GM23338 (cell line): ENCODE results near the gene ACAT2. TPM values are rescaled to one million over a fixed set of nuclear protein-coding genes. Genes with fewer than 3 reads are reported as not detected.

Source experiments
- ATAC-seq: fragments of 200-7000 bp; cut with Tn5 transposase; 3 replicates; pipeline ENCODE4 v1.9.1; 2020
- DNase-seq: peaks from one replicate; pipeline ENCODE4 v3.0.0-alpha.2; 2015; ENCODE audit warnings: low spot score
- H2AFZ ChIP-seq: fragments of 200-600 bp; sonication (generic); 2 replicates; pipeline ENCODE4 v1.8.0; 2016; ENCODE audit warnings: antibody characterized with exemption, mild to moderate bottlenecking, moderate library complexity
- H3F3A ChIP-seq: fragments of 200-600 bp; sonication (generic); replicated peaks from 2 replicates; pipeline ENCODE4 v1.8.0; 2017; ENCODE audit warnings: antibody characterized with exemption, mixed run types, low read depth
- H3K27ac ChIP-seq: fragments of 200-600 bp; sonication (generic); 2 replicates; pipeline ENCODE4 v1.6.1; 2016; ENCODE audit warnings: low read depth
- H3K27me3 ChIP-seq: fragments of 200-600 bp; sonication (generic); 2 replicates; pipeline ENCODE4 v1.8.0; 2016; ENCODE audit warnings: mild to moderate bottlenecking, mixed run types, moderate library complexity; ENCODE audit not compliant: insufficient read depth
- H3K36me3 ChIP-seq: fragments of 200-600 bp; sonication (generic); 2 replicates; pipeline ENCODE4 v1.8.0; 2016; ENCODE audit warnings: mild to moderate bottlenecking; ENCODE audit not compliant: insufficient read depth
- H3K4me1 ChIP-seq: fragments of 200-600 bp; sonication (generic); 2 replicates; pipeline ENCODE4 v1.8.0; 2016; ENCODE audit warnings: mild to moderate bottlenecking, moderate library complexity; ENCODE audit not compliant: insufficient read depth
- H3K4me2 ChIP-seq: fragments of 200-600 bp; sonication (generic); 2 replicates; pipeline ENCODE4 v1.7.1; 2017; ENCODE audit warnings: mixed run types
- H3K4me3 ChIP-seq: fragments of 200-600 bp; sonication (generic); 2 replicates; pipeline ENCODE4 v1.6.1; 2016; ENCODE audit warnings: mixed run types
- H3K79me2 ChIP-seq: fragments of 200-600 bp; sonication (generic); replicated peaks from 2 replicates; pipeline ENCODE4 v1.8.0; 2017; ENCODE audit warnings: mild to moderate bottlenecking; ENCODE audit not compliant: insufficient read depth
- H3K9me2 ChIP-seq: fragments of 200-600 bp; sonication (generic); 2 replicates; pipeline ENCODE4 v1.8.0; 2017; ENCODE audit not compliant: insufficient read depth
- H4K20me1 ChIP-seq: fragments of 200-600 bp; sonication (generic); replicated peaks from 2 replicates; pipeline ENCODE4 v1.8.0; 2017; ENCODE audit warnings: mild to moderate bottlenecking; ENCODE audit not compliant: insufficient read depth
- H3K27ac Mint-ChIP-seq: 2 replicates; pipeline ENCODE4 v1.8.0; 2020; ENCODE audit warnings: inconsistent platforms, mild to moderate bottlenecking, moderate library complexity, mixed read lengths
- H3K27me3 Mint-ChIP-seq: 3 replicates; pipeline ENCODE4 v1.8.0; 2022; ENCODE audit warnings: low read depth, mild to moderate bottlenecking, moderate library complexity, mixed read lengths, inconsistent platforms; ENCODE audit not compliant: insufficient read depth, poor library complexity
- H3K36me3 Mint-ChIP-seq: 3 replicates; pipeline ENCODE4 v1.8.0; 2021; ENCODE audit warnings: low read depth, mild to moderate bottlenecking, inconsistent platforms, moderate library complexity, mixed read lengths
- H3K4me1 Mint-ChIP-seq: 3 replicates; pipeline ENCODE4 v1.8.0; 2020; ENCODE audit warnings: mild to moderate bottlenecking, inconsistent platforms, mixed read lengths
- H3K4me3 Mint-ChIP-seq: 3 replicates; pipeline ENCODE4 v1.8.0; 2021; ENCODE audit warnings: moderate library complexity, mild to moderate bottlenecking, inconsistent platforms, mixed read lengths
- H3K9me3 Mint-ChIP-seq: 3 replicates; pipeline ENCODE4 v1.8.0; 2020; ENCODE audit warnings: moderate library complexity, mild to moderate bottlenecking, inconsistent platforms, mixed read lengths
- JUNB ChIP-seq: IDR thresholded peaks from one replicate; pipeline ENCODE4 v1.6.1; 2016; ENCODE audit warnings: antibody characterized with exemption; ENCODE audit not compliant: unreplicated experiment
- NANOG ChIP-seq: IDR thresholded peaks from 2 replicates; pipeline ENCODE4 v1.6.1; 2016; ENCODE audit warnings: antibody characterized with exemption, borderline replicate concordance
- POLR2AphosphoS5 ChIP-seq: IDR thresholded peaks from 2 replicates; pipeline ENCODE4 v1.6.1; 2016; ENCODE audit warnings: antibody characterized with exemption, low read depth
- ZNF114 ChIP-seq: fragments of 250-450 bp; sonication (Bioruptor Pico); IDR thresholded peaks from 2 replicates; pipeline ENCODE4 v1.5.0; 2020; ENCODE audit warnings: mild to moderate bottlenecking, moderate library complexity
- ZNF331 ChIP-seq: fragments of 250-450 bp; sonication (Bioruptor Pico); IDR thresholded peaks from 2 replicates; pipeline ENCODE4 v1.5.0; 2020; ENCODE audit warnings: low read depth, mild to moderate bottlenecking, moderate library complexity
- polyA plus RNA-seq: library from polyadenylated mRNA; unstranded; fragments of >200 nt; fragmentation: Nextera tagmentation; extraction: Ambion mirVana; gene quantifications from 2 replicates; pipeline ENCODE4 v1.2.1, GENCODE V29; 2016
- total RNA-seq: library from RNA; depleted of rRNA; stranded (reverse); fragments of >200 nt; shearing (Covaris generic); gene quantifications from 2 replicates; pipeline ENCODE4 v1.2.3, GENCODE V29; 2014
- TF ChIP-seq, protein P1 (sequence below), 2 experiments: fragments of 200-600 bp in 1 of 2; sonication (generic) in 1 of 2; conservative IDR thresholded peaks; 2 replicates each; pipeline versions ENCODE4 v1.5.1 to v1.6.1; 2016 to 2017; ENCODE audit warnings: antibody characterized with exemption in 2 of 2, low read depth in 2 of 2, mild to moderate bottlenecking in 2 of 2, moderate library complexity in 1 of 2
- TF ChIP-seq, protein P2 (sequence below): fragments of 250-450 bp; sonication (Bioruptor Pico); IDR thresholded peaks from 2 replicates; pipeline ENCODE4 v1.5.0; 2020; ENCODE audit warnings: mild to moderate bottlenecking, moderate library complexity

The ACAT2 gene
- total and polyA plus RNA-seq, 2 experiments from 2014 or later: 108 to 151 TPM

DNA sequence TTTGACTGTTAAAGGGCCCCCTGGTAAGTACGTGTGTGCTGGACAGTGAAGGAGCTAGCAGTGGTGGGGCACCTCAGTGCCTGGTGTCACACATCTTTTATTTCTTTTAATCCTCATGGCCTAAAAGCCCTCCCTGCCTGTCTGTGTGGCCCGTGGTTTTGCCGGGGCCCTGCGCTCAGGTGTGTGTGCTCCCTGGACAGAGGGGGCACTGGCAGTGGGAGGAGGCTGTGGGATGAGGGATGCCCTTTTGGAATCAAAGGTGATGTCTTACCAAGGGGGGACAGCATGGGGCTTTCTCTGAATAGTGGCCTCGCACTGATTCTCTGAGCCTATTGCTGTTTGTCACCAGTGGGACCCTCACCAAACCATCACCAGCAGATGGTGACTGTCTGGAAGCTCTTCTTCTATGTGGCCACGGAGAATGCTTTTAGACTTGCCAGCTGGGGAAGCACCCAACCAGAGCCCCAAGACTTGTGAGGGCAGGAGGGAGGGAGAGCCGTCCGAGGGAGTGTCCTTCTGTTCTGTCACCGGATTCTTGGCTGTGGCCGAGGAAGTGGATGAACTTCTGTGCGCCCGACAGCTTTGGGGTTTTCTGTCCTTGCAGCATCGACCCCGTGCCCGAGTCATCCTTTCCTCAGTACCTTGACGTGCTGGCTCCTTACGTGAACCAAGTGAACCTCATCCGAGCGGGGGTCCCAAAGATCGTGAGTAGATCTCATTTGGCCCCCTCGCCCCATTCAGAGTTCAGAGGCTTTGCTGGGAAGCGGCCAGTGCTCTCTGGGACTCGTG, 56.3 kb downstream of the ACAT2 start:
- Mint-ChIP-seq H3K4me3 (no peak overlapping the region), H3K36me3 (no peaks in the 10 kb centered on the region; the same call in 2 of the 3 replicates), H3K9me3 (no peaks in the 10 kb centered on the region), H3K27ac (no peak overlapping the region), H3K27me3 (peaks cover 29% of the 10 kb centered on the region), H3K4me1 (peaks cover 26% of the 10 kb centered on the region)
- TF ChIP-seq ZNF114 (CRISPR knock-in tag) (no peak), JUNB (no peak), ZNF331 (CRISPR knock-in tag) (no peak), POLR2AphosphoS5 (no peak)
- Histone ChIP-seq H3K27ac (no peak overlapping the region), H2AFZ (no peak overlapping the region), H3K27me3 (no peaks in the 10 kb centered on the region), H3K4me2 (no peak overlapping the region), H4K20me1 (no peaks in the 10 kb centered on the region), H3F3A (no peaks in the 10 kb centered on the region), H3K9me2 (no peaks in the 10 kb centered on the region), H3K79me2 (no peaks in the 10 kb centered on the region), H3K4me1 (no peaks in the 10 kb centered on the region), H3K4me3 (no peak overlapping the region), H3K36me3 (no peaks in the 10 kb centered on the region)
- ATAC-seq (no peak), DNase-seq (no peak)

DNA sequence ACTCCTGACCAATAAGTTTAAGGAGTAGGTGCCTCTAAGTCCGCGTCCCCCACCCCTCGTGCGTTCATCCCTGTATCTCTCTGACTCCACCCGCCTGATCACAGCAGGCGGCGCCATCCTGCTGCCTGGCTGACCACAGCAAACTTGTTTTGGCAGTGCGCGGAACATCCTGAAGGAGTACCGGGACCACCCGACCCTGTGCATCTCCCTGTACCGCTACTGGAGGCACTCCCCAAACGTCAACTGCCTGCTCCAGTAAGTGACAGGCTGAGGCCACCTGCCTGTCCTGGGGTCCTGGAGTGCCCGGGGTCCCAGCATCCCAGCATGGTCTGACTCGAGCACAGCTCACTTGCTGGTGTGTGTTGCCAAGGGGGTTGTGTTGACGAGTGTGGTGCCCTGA, 57.3 kb downstream of the ACAT2 start:
- TF ChIP-seq JUNB: no peak
- TF ChIP-seq, protein P1, sequence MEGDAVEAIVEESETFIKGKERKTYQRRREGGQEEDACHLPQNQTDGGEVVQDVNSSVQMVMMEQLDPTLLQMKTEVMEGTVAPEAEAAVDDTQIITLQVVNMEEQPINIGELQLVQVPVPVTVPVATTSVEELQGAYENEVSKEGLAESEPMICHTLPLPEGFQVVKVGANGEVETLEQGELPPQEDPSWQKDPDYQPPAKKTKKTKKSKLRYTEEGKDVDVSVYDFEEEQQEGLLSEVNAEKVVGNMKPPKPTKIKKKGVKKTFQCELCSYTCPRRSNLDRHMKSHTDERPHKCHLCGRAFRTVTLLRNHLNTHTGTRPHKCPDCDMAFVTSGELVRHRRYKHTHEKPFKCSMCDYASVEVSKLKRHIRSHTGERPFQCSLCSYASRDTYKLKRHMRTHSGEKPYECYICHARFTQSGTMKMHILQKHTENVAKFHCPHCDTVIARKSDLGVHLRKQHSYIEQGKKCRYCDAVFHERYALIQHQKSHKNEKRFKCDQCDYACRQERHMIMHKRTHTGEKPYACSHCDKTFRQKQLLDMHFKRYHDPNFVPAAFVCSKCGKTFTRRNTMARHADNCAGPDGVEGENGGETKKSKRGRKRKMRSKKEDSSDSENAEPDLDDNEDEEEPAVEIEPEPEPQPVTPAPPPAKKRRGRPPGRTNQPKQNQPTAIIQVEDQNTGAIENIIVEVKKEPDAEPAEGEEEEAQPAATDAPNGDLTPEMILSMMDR (conservative IDR thresholded peaks at IDR 0.05; ENCODE audit: low read depth in 2 of 2): 0 out of 4 replicates have a peak, but pooled peaks of 1 of the 2 experiments have one; percentile 6
- TF ChIP-seq POLR2AphosphoS5: no peak
- no peak for TF ChIP-seq NANOG
- TF ChIP-seq, protein P2, sequence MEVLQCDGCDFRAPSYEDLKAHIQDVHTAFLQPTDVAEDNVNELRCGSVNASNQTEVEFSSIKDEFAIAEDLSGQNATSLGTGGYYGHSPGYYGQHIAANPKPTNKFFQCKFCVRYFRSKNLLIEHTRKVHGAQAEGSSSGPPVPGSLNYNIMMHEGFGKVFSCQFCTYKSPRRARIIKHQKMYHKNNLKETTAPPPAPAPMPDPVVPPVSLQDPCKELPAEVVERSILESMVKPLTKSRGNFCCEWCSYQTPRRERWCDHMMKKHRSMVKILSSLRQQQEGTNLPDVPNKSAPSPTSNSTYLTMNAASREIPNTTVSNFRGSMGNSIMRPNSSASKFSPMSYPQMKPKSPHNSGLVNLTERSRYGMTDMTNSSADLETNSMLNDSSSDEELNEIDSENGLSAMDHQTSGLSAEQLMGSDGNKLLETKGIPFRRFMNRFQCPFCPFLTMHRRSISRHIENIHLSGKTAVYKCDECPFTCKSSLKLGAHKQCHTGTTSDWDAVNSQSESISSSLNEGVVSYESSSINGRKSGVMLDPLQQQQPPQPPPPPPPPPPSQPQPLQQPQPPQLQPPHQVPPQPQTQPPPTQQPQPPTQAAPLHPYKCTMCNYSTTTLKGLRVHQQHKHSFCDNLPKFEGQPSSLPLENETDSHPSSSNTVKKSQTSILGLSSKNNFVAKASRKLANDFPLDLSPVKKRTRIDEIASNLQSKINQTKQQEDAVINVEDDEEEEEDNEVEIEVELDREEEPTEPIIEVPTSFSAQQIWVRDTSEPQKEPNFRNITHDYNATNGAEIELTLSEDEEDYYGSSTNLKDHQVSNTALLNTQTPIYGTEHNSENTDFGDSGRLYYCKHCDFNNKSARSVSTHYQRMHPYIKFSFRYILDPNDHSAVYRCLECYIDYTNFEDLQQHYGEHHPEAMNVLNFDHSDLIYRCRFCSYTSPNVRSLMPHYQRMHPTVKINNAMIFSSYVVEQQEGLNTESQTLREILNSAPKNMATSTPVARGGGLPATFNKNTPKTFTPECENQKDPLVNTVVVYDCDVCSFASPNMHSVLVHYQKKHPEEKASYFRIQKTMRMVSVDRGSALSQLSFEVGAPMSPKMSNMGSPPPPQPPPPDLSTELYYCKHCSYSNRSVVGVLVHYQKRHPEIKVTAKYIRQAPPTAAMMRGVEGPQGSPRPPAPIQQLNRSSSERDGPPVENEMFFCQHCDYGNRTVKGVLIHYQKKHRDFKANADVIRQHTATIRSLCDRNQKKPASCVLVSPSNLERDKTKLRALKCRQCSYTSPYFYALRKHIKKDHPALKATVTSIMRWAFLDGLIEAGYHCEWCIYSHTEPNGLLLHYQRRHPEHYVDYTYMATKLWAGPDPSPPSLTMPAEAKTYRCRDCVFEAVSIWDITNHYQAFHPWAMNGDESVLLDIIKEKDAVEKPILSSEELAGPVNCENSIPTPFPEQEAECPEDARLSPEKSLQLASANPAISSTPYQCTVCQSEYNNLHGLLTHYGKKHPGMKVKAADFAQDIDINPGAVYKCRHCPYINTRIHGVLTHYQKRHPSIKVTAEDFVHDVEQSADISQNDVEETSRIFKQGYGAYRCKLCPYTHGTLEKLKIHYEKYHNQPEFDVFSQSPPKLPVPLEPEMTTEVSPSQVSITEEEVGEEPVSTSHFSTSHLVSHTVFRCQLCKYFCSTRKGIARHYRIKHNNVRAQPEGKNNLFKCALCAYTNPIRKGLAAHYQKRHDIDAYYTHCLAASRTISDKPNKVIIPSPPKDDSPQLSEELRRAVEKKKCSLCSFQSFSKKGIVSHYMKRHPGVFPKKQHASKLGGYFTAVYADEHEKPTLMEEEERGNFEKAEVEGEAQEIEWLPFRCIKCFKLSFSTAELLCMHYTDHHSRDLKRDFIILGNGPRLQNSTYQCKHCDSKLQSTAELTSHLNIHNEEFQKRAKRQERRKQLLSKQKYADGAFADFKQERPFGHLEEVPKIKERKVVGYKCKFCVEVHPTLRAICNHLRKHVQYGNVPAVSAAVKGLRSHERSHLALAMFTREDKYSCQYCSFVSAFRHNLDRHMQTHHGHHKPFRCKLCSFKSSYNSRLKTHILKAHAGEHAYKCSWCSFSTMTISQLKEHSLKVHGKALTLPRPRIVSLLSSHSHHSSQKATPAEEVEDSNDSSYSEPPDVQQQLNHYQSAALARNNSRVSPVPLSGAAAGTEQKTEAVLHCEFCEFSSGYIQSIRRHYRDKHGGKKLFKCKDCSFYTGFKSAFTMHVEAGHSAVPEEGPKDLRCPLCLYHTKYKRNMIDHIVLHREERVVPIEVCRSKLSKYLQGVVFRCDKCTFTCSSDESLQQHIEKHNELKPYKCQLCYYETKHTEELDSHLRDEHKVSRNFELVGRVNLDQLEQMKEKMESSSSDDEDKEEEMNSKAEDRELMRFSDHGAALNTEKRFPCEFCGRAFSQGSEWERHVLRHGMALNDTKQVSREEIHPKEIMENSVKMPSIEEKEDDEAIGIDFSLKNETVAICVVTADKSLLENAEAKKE (CRISPR knock-in tag): no peak
- H3K27me3 Mint-ChIP-seq: peaks cover 24% of the 10 kb centered on the region
- H3K36me3 Mint-ChIP-seq: no peaks in the 10 kb centered on the region; the same call in 2 of the 3 replicates
- H3K4me1 ChIP-seq: no peaks in the 10 kb centered on the region
- no peaks in the 10 kb centered on the region for H3K9me2 ChIP-seq
- H3K79me2 ChIP-seq: no peaks in the 10 kb centered on the region
- no peaks in the 10 kb centered on the region for H3F3A ChIP-seq
- DNase-seq (no peak), ATAC-seq (no peak)
- H3K9me3 Mint-ChIP-seq: no peaks in the 10 kb centered on the region
- no peak overlapping the region for H3K4me3 ChIP-seq
- no peak overlapping the region for H2AFZ ChIP-seq
- no peak overlapping the region for H3K4me2 ChIP-seq
- H3K27me3 ChIP-seq: no peaks in the 10 kb centered on the region
- no peaks in the 10 kb centered on the region for H3K36me3 ChIP-seq
- peaks cover 21% of the 10 kb centered on the region for H3K4me1 Mint-ChIP-seq
- no peak overlapping the region for H3K4me3 Mint-ChIP-seq
- no peak overlapping the region for H3K27ac ChIP-seq
- no peak overlapping the region for H3K27ac Mint-ChIP-seq
- no peaks in the 10 kb centered on the region for H4K20me1 ChIP-seq
